HEK293 (cell line): ENCODE results near the gene HDAC1.
A peak's percentile ranks its signal among the peaks of the same experiment; 100 is the strongest.

ENCODE experiments used
- TCF7L2 ChIP-seq: IDR thresholded peaks from 2 replicates; pipeline ENCODE4 v1.6.1; 2011; ENCODE audit warnings: low read depth, mild to moderate bottlenecking, inconsistent platforms, low read length, moderate library complexity, borderline replicate concordance
- YY1 ChIP-seq: fragments of 450-650 bp; formaldehyde crosslinking; IDR thresholded peaks from 2 replicates; pipeline ENCODE4 v1.5.1; 2018; ENCODE audit warnings: missing biosample characterization, missing genetic modification characterization
- ZNF140 ChIP-seq: fragments of 450-650 bp; formaldehyde crosslinking; IDR thresholded peaks from 2 replicates; pipeline ENCODE4 v1.5.1; 2016; ENCODE audit warnings: missing biosample characterization, missing genetic modification characterization
- ZNF274 ChIP-seq, 2 experiments: fragments of 200-500 bp in 1 of 2; fragments of 450-650 bp in 1 of 2; sonication (Bioruptor generic) in 1 of 2; formaldehyde crosslinking in 1 of 2; IDR thresholded peaks; 2 replicates each; pipeline versions ENCODE4 v1.5.1 to v1.6.1; 2014 to 2016; ENCODE audit warnings: borderline replicate concordance in 1 of 2, inconsistent platforms in 1 of 2, low read length in 1 of 2, missing biosample characterization in 1 of 2, missing genetic modification characterization in 1 of 2
- ZNF549 ChIP-seq: fragments of 450-650 bp; IDR thresholded peaks from 2 replicates; pipeline ENCODE4 v1.5.1; 2018; ENCODE audit warnings: missing biosample characterization, missing genetic modification characterization, mild to moderate bottlenecking, inconsistent platforms, moderate library complexity
- ZNF670 ChIP-seq: fragments of 450-650 bp; formaldehyde crosslinking; IDR thresholded peaks from 2 replicates; pipeline ENCODE4 v1.5.1; 2016; ENCODE audit warnings: missing biosample characterization, missing genetic modification characterization, low read depth
- TF ChIP-seq, protein P1 (sequence below): fragments of 450-650 bp; formaldehyde crosslinking; IDR thresholded peaks from 2 replicates; pipeline ENCODE4 v1.5.1; 2016; ENCODE audit warnings: missing biosample characterization, missing genetic modification characterization
- TF ChIP-seq, protein P2 (sequence below): fragments of 450-650 bp; formaldehyde crosslinking; IDR thresholded peaks from 2 replicates; pipeline ENCODE4 v1.5.1; 2016; ENCODE audit warnings: missing biosample characterization, missing genetic modification characterization
- TF ChIP-seq, protein P3 (sequence below): fragments of 450-650 bp; formaldehyde crosslinking; IDR thresholded peaks from 2 replicates; pipeline ENCODE4 v1.5.1; 2016; ENCODE audit warnings: missing biosample characterization, missing genetic modification characterization
- TF ChIP-seq, protein P4 (sequence below): fragments of 450-650 bp; formaldehyde crosslinking; IDR thresholded peaks from 2 replicates; pipeline ENCODE4 v1.5.1; 2016; ENCODE audit warnings: missing biosample characterization, missing genetic modification characterization

DNA sequence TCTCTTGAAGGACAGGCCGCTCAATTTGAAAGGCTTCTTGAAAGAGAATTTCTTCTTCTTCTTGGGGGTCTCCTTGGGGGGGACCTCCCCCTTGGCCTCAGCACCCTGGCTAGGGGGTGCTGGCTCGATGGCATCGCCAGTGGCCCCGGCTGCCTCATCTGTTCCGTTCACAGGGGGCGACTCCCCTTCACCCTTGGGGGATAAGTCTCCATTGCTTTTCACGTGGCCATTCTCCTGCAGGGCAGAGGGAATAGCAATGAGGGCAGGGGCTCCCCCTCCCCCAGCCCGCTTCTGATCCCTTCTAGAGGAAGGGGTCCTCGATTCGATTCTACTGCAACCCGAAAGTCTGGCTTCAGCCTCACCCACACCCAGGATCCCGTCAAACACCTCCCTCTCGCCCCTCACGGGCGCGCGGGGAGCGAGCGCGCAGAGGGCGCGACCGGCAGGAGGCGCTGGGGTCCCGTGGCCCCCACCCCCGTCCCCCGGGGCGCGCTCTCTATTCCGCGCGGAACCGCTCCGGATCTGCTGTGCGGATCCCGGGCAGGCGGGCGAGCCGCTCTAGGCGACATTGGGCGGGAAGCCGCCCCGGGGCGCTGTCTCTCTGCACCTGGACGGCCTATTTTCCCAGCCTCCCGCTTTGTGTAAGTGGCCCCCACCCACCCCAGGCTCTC, 43.1 kb downstream of the HDAC1 start:
- TF ChIP-seq, protein P1, sequence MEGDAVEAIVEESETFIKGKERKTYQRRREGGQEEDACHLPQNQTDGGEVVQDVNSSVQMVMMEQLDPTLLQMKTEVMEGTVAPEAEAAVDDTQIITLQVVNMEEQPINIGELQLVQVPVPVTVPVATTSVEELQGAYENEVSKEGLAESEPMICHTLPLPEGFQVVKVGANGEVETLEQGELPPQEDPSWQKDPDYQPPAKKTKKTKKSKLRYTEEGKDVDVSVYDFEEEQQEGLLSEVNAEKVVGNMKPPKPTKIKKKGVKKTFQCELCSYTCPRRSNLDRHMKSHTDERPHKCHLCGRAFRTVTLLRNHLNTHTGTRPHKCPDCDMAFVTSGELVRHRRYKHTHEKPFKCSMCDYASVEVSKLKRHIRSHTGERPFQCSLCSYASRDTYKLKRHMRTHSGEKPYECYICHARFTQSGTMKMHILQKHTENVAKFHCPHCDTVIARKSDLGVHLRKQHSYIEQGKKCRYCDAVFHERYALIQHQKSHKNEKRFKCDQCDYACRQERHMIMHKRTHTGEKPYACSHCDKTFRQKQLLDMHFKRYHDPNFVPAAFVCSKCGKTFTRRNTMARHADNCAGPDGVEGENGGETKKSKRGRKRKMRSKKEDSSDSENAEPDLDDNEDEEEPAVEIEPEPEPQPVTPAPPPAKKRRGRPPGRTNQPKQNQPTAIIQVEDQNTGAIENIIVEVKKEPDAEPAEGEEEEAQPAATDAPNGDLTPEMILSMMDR (tag by site-specific recombination) = peak; percentile 93
- no peak for TF ChIP-seq ZNF274 (IDR thresholded peaks at IDR 0.05; ENCODE audit: low read length)
- TF ChIP-seq ZNF274 (tag by site-specific recombination; IDR thresholded peaks at IDR 0.05; ENCODE audit: borderline replicate concordance) = no peak
- no peak for TF ChIP-seq ZNF670 (tag by site-specific recombination)
- TF ChIP-seq, protein P2, sequence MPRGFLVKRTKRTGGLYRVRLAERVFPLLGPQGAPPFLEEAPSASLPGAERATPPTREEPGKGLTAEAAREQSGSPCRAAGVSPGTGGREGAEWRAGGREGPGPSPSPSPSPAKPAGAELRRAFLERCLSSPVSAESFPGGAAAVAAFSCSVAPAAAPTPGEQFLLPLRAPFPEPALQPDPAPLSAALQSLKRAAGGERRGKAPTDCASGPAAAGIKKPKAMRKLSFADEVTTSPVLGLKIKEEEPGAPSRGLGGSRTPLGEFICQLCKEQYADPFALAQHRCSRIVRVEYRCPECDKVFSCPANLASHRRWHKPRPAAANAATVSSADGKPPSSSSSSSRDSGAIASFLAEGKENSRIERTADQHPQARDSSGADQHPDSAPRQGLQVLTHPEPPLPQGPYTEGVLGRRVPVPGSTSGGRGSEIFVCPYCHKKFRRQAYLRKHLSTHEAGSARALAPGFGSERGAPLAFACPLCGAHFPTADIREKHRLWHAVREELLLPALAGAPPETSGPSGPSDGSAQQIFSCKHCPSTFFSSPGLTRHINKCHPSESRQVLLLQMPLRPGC (tag by site-specific recombination) = no peak
- no peak for TF ChIP-seq TCF7L2
- TF ChIP-seq ZNF140 = 0 out of 2 replicates have a peak, but pooled peaks have one; percentile 4
- TF ChIP-seq, protein P3, sequence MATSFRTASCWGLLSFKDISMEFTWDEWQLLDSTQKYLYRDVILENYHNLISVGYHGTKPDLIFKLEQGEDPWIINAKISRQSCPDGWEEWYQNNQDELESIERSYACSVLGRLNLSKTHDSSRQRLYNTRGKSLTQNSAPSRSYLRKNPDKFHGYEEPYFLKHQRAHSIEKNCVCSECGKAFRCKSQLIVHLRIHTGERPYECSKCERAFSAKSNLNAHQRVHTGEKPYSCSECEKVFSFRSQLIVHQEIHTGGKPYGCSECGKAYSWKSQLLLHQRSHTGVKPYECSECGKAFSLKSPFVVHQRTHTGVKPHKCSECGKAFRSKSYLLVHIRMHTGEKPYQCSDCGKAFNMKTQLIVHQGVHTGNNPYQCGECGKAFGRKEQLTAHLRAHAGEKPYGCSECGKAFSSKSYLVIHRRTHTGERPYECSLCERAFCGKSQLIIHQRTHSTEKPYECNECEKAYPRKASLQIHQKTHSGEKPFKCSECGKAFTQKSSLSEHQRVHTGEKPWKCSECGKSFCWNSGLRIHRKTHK (tag by site-specific recombination) = no peak
- TF ChIP-seq, protein P4, sequence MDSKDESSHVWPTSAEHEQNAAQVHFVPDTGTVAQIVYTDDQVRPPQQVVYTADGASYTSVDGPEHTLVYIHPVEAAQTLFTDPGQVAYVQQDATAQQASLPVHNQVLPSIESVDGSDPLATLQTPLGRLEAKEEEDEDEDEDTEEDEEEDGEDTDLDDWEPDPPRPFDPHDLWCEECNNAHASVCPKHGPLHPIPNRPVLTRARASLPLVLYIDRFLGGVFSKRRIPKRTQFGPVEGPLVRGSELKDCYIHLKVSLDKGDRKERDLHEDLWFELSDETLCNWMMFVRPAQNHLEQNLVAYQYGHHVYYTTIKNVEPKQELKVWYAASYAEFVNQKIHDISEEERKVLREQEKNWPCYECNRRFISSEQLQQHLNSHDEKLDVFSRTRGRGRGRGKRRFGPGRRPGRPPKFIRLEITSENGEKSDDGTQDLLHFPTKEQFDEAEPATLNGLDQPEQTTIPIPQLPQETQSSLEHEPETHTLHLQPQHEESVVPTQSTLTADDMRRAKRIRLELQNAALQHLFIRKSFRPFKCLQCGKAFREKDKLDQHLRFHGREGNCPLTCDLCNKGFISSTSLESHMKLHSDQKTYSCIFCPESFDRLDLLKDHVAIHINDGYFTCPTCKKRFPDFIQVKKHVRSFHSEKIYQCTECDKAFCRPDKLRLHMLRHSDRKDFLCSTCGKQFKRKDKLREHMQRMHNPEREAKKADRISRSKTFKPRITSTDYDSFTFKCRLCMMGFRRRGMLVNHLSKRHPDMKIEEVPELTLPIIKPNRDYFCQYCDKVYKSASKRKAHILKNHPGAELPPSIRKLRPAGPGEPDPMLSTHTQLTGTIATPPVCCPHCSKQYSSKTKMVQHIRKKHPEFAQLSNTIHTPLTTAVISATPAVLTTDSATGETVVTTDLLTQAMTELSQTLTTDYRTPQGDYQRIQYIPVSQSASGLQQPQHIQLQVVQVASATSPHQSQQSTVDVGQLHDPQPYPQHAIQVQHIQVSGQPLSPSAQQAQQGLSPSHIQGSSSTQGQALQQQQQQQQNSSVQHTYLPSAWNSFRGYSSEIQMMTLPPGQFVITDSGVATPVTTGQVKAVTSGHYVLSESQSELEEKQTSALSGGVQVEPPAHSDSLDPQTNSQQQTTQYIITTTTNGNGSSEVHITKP (tag by site-specific recombination) = peak; percentile 78
- no peak for TF ChIP-seq ZNF549 (tag by site-specific recombination)
- no peak for TF ChIP-seq YY1 (tag by site-specific recombination)
